Activated T-cell treated with anti-CD3 and anti-CD28 coated beads, Interleukin-2, amount 50 U/mL, for 48 hours (primary cell): ENCODE data around the gene ARHGEF16.
A peak's percentile ranks its signal among the peaks of the same experiment; 100 is the strongest.

Experiments
- DNase-seq, 2 experiments: peaks; one replicate each; pipeline ENCODE4 v3.0.0-alpha.2; 2020

The ARHGEF16 gene

GRCh38 chr1:3453891-3454810, at the start of gene ARHGEF16:
TSS of gene ARHGEF16 (plus strand) at chr1:3454665. CDS start at chr1:3463085, 8,420 bp downstream.
- DNase-seq, result peak; percentile 36 to 37

GRCh38 chr1:3404801-3405200, 49.7 kb upstream of the ARHGEF16 start:
- DNase-seq, result no peak

- no peak for DNase-seq
These were observed 49.0 kb upstream of the ARHGEF16 start for GRCh38 chr1:3405491-3405890.

- no peak for DNase-seq
These were observed 48.2 kb upstream of the ARHGEF16 start for GRCh38 chr1:3405974-3406867.

- DNase-seq, result no peak
These were observed 47.4 kb upstream of the ARHGEF16 start for GRCh38 chr1:3407021-3407420.

- DNase-seq, result no peak
These were observed 45.7 kb upstream of the ARHGEF16 start for GRCh38 chr1:3408751-3409266.

GRCh38 chr1:3409366-3410141, 44.9 kb upstream of the ARHGEF16 start:
- no peak for DNase-seq

GRCh38 chr1:3410142-3410925, 44.1 kb upstream of the ARHGEF16 start:
- no peak for DNase-seq

- no peak for DNase-seq
These were observed 42.7 kb upstream of the ARHGEF16 start for GRCh38 chr1:3411806-3412205.

GRCh38 chr1:3412376-3412775, 42.1 kb upstream of the ARHGEF16 start:
- no peak for DNase-seq

GRCh38 chr1:3413975-3414710, 40.3 kb upstream of the ARHGEF16 start:
- no peak for DNase-seq

- DNase-seq, result no peak
These were observed 39.0 kb upstream of the ARHGEF16 start for GRCh38 chr1:3415260-3416090.

- no peak for DNase-seq
These were observed 37.3 kb upstream of the ARHGEF16 start for GRCh38 chr1:3417082-3417739.

GRCh38 chr1:3417934-3418333, 36.5 kb upstream of the ARHGEF16 start:
- no peak for DNase-seq

- DNase-seq, result no peak
These were observed 35.9 kb upstream of the ARHGEF16 start for GRCh38 chr1:3418600-3418999.

- no peak for DNase-seq
These were observed 34.9 kb upstream of the ARHGEF16 start for GRCh38 chr1:3419415-3420204.

GRCh38 chr1:3420218-3420951, 34.1 kb upstream of the ARHGEF16 start:
- no peak for DNase-seq

- DNase-seq, result no peak
These were observed 31.8 kb upstream of the ARHGEF16 start for GRCh38 chr1:3422638-3423037.
